ENCODE data around the gene JRKL. TPM values are rescaled to one million over a fixed set of nuclear protein-coding genes. Genes with fewer than 3 reads are reported as not detected.
A peak's percentile ranks its signal among the peaks of the same experiment; 100 is the strongest.

The JRKL gene
- total RNA-seq, 2 donors from 2014 or later = 5.9 to 9.8 TPM

GRCh38 chr11:96342961-96343711 is 46.7 kb upstream of the JRKL start, which contains the start of gene MAML2:
MAML2 (minus strand) TSS chr11:96343195; CDS start chr11:96341895, 1,300 bp downstream.
- H3K4me1 ChIP-seq (replicated peaks) = peaks cover 10% of the 10 kb centered on the region
- H3K4me3 ChIP-seq = peak within 1 kb of the TSS; percentile 60 to 62
- H3K36me3 ChIP-seq = no peaks in the 10 kb centered on the region
- peak within 1 kb of the TSS; percentile 80 to 85 for H3K27ac ChIP-seq
- intact Hi-C loops (cut with DNase I) = loop anchor here (2.0 to 5.0 kb wide), 4 partner anchors 116 to 496 kb away; no protein-coding TSS in a partner anchor
- no peaks in the 10 kb centered on the region for H3K27me3 ChIP-seq (replicated peaks; ENCODE audit: insufficient read depth)
- H3K9me3 ChIP-seq = no peaks in the 10 kb centered on the region
- no peak for TF ChIP-seq POLR2A (IDR thresholded peaks at IDR 0.05)
- TF ChIP-seq, protein P1, sequence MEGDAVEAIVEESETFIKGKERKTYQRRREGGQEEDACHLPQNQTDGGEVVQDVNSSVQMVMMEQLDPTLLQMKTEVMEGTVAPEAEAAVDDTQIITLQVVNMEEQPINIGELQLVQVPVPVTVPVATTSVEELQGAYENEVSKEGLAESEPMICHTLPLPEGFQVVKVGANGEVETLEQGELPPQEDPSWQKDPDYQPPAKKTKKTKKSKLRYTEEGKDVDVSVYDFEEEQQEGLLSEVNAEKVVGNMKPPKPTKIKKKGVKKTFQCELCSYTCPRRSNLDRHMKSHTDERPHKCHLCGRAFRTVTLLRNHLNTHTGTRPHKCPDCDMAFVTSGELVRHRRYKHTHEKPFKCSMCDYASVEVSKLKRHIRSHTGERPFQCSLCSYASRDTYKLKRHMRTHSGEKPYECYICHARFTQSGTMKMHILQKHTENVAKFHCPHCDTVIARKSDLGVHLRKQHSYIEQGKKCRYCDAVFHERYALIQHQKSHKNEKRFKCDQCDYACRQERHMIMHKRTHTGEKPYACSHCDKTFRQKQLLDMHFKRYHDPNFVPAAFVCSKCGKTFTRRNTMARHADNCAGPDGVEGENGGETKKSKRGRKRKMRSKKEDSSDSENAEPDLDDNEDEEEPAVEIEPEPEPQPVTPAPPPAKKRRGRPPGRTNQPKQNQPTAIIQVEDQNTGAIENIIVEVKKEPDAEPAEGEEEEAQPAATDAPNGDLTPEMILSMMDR (IDR thresholded peaks at IDR 0.05) = peak; percentile 88 to 97 (median 92)
- TF ChIP-seq POLR2AphosphoS5 (IDR thresholded peaks at IDR 0.05) = peak; percentile 63
- DNase-seq (ENCODE audit: low spot score) = peak; percentile 95
- 8% methylated on average over 31 of the region's 31 CpGs for WGBS

- H3K4me1 ChIP-seq (replicated peaks) = no peaks in the 10 kb centered on the region
- no peaks in the 10 kb centered on the region for H3K9me3 ChIP-seq
- H3K36me3 ChIP-seq = no peaks in the 10 kb centered on the region
- DNase-seq (ENCODE audit: low spot score) = no peak
- intact Hi-C loops (cut with DNase I) = no loop called here
- no peak overlapping the region for H3K4me3 ChIP-seq
- no peaks in the 10 kb centered on the region for H3K27me3 ChIP-seq (replicated peaks; ENCODE audit: insufficient read depth)
- TF ChIP-seq POLR2A (IDR thresholded peaks at IDR 0.05) (no peak), POLR2AphosphoS5 (IDR thresholded peaks at IDR 0.05) (no peak)
- TF ChIP-seq, protein P1 (IDR thresholded peaks at IDR 0.05) = no peak
- no peak overlapping the region for H3K27ac ChIP-seq
- WGBS = 74% methylated on average over 4 of the region's 4 CpGs
These were observed 33.0 kb upstream of the JRKL start for GRCh38 chr11:96356848-96357247.

DNA sequence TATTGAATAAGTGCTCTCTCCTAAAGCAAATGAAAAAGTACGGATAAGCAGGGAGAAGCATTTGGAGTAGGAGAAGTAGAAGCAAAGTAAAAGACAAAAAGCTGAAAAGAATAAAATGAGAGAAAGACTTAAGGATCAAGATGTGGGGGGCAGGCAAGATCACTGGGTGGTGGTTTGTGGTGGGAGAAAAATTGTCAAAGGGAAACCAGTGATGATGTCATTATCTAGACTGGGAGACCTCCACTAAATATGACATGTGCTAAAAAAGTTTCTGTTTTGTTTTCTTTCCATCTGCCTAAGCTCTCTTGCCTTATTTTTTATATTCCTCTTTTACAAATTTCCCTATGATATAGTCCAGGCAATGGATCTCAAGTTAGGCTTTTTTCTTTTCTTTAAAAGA is 32.0 kb upstream of the JRKL start:
- 65% methylated on average over 1 of the region's 1 CpG for WGBS
- no peak overlapping the region for H3K4me3 ChIP-seq
- no peaks in the 10 kb centered on the region for H3K36me3 ChIP-seq
- no peak overlapping the region for H3K27ac ChIP-seq
- DNase-seq (ENCODE audit: low spot score) = no peak
- no peaks in the 10 kb centered on the region for H3K9me3 ChIP-seq
- intact Hi-C loops (cut with DNase I) = no loop called here
- H3K4me1 ChIP-seq (replicated peaks) = no peaks in the 10 kb centered on the region
- no peaks in the 10 kb centered on the region for H3K27me3 ChIP-seq (replicated peaks; ENCODE audit: insufficient read depth)
- TF ChIP-seq, protein P1 (IDR thresholded peaks at IDR 0.05) = no peak
- TF ChIP-seq POLR2AphosphoS5 (IDR thresholded peaks at IDR 0.05) (no peak), POLR2A (IDR thresholded peaks at IDR 0.05) (no peak)

GRCh38 chr11:96358321-96358720 is 31.5 kb upstream of the JRKL start:
- 94% methylated on average over 3 of the region's 3 CpGs for WGBS
- intact Hi-C loops (cut with DNase I) = no loop called here
- no peaks in the 10 kb centered on the region for H3K36me3 ChIP-seq

More at GRCh38 chr11:96358321-96358720, 31.5 kb upstream of the JRKL start:
- TF ChIP-seq POLR2AphosphoS5 (IDR thresholded peaks at IDR 0.05) (no peak), POLR2A (IDR thresholded peaks at IDR 0.05) (no peak)
- TF ChIP-seq, protein P1 (IDR thresholded peaks at IDR 0.05) = no peak
- no peak for DNase-seq (ENCODE audit: low spot score)
- Histone ChIP-seq H3K4me1 (replicated peaks) (no peaks in the 10 kb centered on the region), H3K4me3 (no peak overlapping the region), H3K27ac (no peak overlapping the region), H3K27me3 (replicated peaks; ENCODE audit: insufficient read depth) (no peaks in the 10 kb centered on the region), H3K9me3 (no peaks in the 10 kb centered on the region)
